Hepatic stellate cell (primary cell): ENCODE data around the gene TRPM3.

ENCODE experiments used
- DNase-seq: peaks from one replicate; pipeline ENCODE4 v3.0.0; 2011; ENCODE audit warnings: low spot score

Gene TRPM3

DNA sequence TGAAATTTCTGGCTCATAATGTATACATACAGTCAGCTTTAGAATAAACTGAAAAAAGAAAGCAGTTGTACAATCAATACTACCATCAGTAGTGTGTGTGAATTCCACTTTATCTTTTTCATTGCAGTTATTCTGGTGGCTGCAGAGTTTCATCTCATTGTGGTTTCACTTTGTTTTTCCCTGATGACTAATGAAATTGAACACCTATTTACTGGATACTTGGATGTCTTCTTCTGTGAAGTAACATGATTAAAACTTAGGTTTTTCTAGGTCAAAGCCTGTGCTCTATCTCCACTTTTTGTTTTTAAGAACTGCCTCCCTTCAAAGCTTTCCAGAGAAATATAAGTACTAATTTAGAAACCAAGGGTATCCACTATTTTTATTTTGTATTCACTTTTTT is 174.3 kb downstream of the TRPM3 start:
- no peak for DNase-seq

DNA sequence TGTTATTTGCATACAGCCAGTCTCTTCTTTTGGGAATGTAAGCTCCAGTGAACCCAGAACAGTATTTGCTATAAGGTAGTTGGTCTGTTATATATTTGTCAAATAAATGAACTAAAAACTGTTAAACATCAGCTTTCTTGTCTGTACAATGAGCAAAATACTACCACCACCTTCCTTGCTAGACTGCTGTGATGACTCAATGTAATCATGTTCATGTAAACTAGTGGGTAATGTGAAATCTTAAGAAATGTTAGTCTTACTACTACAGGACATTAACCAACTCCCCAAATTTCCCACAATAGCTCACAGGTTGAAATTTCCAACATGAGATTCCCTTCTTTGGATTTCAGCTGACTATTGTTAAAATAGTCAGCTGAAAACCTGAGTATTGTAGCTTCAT is 176.1 kb downstream of the TRPM3 start:
- no peak for DNase-seq

DNA sequence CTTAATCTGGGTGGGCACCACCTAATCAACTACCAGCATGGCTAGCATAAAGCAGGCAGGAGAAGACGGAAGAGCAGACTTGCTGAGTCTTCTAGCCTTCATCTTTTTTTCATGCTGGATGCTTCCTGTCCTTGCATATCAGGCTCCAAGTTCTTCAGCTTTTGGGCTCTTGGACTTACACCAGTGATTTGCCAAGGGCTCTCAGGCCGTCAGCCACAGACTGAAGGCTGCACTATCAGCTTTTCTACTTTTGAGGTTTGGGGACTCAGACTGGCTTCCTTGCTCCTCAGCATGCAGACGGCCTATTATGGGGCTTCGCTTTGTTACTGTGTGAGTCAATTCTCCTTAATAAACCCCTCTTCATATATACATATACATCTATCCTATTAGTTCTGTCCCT is 180.2 kb downstream of the TRPM3 start:
- no peak for DNase-seq

DNA sequence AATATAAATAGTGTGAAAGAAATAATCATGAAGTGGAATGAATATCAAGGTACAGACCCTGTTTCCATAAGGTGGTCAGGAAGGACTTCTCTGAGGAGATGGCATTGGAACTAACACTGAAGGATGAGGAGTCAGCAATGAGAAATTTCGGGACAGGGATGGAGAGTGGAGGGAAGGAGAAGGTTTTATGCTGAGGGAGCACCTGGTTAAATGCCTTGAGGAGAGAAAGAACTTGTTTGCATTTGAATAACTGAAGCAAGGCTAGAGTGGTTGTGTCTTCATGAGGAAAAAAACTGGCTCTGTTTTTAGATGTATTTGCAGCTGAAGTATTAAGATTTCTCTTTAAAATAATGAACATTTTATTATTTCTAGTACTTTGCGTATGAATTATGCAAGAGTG is 180.8 kb downstream of the TRPM3 start:
- DNase-seq = no peak

DNA sequence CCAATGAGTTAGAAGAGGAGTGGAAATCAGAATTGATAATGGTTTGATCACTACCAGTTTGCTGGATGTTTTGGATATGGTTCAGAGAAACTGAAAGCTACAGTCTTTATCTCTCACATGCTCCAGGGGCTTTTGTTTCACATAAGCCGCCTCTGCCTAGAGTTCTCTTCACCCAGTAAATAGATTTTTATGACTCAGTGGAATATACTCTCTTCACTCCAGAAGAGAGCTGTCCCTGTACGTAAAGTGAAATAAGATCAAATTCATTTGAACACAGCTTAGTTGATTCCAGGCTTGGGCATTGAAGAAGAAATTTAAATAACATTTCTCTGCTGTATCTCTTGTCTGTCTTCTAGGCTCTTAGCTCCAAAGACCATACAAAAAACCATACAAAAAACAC is 184.9 kb downstream of the TRPM3 start:
- DNase-seq = no peak

DNA sequence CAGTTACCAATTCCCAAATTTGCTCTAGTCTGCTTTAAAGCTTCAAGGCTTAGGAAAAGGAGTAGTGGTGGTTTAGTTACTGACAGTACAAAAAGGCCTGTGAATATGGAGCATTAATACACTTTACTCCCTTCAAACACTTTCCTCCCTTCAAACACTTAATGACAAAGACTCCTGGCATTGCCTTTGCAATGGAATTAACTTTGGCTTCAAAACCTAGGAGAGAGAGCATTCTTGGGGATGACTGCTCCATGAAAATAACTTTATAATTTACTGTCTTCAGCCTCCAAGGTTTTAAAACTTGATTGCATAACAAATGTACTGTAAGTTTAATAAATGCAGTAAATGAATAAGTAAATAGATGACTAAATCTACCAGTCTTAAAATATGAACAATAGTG is 185.6 kb downstream of the TRPM3 start:
- DNase-seq = no peak

DNA sequence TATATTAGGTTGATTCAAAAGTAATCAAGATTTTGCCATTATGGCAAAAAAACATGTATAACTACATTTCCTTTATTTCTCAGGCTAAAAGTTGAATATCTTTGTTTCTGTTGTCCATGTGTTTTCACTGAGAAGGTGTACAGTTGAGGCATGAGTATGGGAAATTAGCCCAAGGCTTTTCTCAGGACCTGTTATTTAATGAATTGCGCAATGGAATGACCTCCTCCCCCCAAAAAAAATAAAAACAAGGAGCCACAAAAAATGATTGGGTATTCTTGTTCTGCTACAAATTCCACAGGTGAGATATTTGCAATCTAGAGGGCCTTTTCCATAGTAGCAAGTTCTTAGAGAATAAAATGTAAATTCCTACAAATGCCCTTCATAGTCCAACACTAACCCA is 186.8 kb downstream of the TRPM3 start:
- DNase-seq = no peak

DNA sequence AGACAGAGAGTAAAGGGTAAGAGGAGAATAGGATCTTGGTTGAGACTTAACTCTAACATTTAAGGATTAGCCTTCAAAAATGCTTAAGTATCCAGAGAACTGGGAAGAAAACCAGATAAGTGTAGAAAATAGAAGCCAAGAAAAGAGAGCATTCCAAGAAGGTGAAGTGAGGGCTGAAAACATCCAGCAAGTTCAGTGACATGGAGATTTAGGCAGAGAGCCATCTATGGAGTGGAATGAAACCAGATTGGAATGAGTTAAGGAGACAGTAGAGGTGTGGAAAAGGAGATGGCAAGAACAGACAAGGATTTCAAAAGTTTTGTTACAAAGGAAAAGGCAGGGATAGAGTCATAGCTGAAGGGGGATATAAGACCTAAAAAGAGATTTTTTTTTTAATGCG is 188.1 kb downstream of the TRPM3 start:
- no peak for DNase-seq

DNA sequence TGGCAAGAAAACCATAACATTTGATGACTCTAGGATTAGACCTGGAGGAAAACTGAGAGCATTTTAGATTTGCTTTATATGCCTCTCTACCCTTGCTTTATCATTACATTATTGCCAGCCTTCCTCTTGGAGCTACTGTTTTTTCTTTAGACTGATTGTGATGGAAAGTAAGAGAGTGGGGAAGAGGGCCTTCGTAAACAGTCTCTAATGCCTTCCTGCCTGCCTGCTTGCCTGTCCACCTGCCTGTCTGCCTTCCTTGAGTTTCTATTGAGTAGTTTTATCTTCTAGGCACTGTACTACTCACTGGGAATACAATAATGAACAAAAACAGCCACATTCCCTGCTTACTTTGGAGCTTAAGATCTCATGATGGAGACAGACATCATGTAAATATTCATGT is 189.3 kb downstream of the TRPM3 start:
- no peak for DNase-seq

DNA sequence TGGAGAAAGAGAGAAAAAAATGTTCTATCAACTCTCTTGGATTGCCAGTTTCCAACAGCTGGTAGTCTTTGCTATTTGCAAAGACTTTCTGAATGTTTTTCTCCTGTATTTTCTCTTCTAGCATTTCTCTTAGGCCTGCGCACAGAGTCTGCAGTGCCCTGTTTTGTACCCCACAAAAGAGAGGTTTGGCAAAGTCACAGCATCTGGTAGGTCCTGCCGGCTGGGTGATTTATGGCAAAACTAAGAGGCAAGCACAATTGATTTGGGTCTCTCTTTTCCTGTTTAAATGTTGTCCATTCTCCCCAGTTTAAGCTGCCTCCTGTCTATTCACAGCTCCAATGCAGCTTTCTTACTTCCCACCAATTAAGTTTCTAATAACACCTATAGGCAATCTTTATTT is 193.9 kb downstream of the TRPM3 start:
- no peak for DNase-seq

DNA sequence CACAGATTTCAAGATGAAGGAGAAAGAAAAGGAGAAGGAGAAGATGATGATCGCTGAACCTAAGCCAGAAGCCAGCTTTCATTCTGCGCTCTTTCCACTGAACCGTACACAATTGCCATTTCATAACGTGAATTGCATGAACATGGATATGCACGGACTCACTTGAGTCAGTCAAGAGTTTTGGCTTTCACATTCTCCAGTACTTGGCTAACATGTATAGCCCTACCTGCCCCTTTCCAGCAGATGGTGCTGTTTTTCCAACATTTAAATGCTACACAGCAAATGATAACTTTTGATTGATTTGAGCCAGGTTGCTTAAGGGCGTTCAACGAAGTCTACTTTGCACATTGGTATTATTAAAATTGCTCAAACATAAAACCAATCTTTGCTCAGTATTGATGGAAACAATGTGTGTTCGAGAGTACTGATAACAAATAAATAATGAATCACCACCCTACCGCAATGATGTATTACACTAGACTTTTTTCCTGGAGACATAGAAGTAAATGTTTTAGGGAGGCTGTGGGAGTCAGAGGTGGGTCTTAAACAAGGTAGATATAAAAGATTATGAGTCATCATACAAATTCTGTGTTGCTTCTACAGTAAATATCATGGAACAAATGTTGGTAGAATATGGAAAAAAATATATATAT is 196.4 kb downstream of the TRPM3 start:
- peak; percentile 35 for DNase-seq

DNA sequence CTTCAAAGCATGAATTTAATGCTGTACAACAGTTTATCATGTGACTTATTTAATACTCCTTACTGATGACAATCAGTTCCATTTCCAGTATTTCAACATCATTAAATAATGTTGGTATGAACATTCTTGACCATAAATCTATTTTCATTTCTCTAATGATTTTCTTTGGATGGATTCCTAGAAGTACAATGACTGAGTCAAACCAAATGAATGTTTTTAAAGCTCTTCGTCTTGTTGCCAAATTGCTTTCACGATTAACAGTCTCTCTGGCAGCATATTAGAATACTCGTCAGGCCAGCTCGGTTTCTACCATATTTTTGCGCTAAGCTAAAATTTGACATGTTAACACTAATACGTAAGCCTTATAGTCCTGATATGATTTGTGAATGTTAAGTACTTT is 197.0 kb downstream of the TRPM3 start:
- peak; percentile 24 for DNase-seq

DNA sequence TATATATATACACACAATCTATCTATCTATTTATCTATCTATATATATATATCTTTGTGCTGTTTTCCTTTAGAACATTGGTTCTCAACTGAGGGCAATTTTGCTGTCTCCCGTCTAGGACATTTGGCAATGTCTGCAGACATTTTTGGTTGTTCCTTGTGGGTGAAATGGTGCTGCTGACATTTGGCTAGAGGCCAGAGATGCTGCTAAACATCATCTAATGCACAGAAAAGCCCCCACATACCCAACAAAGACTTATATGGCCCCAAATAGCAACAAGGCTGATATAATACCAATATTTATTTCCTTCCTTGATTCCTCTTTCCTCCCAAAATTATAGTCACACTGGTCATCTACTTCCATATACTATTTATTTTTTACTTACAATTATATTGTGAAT is 197.5 kb downstream of the TRPM3 start:
- DNase-seq = no peak

DNA sequence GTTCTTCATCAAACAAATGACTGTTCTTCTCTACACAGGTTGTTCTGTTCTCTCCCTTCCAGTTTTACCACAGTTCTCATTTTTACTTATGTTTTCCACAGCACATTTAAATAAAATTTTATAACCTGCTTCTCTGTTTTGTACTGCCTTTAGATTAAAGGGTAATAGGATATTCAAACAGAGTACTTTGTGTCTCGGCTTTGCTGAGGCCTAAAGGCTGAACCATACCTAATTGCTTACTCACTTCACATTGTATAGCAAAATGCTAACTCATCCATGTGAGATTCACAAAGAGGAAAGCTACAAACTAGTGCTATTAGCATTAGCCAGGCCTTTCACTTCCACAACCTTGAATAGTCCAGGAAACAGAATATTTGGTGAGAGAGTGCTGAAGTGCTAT is 200.3 kb downstream of the TRPM3 start:
- DNase-seq = no peak

DNA sequence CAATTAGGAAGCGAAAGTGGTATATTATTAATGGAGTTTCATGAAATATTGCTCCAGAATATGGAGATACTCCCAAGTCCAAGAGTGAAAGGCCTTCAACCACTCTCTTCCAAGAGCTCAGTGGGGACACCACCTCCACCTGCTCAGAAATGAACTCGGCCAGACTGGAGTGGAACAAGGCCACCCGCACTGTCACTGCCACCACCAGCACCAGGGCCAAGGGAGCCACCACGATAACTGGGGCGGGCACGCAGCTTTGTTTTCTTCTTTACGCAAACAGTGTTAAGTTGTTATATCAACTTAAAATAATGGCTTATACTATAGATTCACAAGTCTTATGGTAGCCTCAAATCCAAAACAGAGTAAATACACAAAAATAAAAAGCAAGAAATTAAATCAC is 204.1 kb downstream of the TRPM3 start:
- DNase-seq = no peak

DNA sequence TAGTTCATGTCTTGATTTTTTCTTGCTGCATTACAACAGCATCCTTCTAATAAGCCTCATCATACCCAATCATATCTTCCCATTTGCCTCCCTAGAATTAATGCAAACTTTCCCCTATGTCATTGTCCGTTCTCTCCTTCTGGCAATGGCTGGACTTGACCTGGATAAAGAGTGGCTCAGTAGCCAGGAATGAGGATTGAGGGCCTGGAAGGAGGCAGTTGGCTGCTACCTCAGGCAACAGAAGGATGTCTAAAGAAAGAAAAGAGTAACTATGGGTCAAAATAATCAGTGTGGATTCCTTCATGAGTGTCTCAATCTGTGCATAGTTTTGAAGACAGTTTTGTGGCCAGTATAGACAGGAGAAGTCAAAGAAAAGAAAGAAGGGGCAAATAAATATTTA is 209.6 kb downstream of the TRPM3 start:
- no peak for DNase-seq

DNA sequence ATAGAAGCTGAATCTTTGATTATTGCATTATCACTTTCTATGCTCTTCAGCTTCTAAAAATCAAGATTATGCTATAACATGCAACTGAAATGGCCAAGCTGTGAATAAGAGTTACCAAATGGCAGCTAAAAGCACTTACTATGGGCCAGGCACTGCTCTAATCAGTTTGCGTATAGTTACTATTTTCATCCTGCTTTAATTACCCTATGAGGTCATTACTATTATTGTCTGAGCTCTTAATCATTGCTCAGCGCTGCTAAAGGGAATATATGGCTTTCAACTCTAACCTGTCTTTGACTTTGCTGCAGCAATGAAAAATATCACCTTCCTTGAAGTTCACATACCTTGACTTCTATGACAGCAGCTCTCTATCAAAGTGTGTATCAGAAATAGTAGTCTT is 210.8 kb downstream of the TRPM3 start:
- no peak for DNase-seq

DNA sequence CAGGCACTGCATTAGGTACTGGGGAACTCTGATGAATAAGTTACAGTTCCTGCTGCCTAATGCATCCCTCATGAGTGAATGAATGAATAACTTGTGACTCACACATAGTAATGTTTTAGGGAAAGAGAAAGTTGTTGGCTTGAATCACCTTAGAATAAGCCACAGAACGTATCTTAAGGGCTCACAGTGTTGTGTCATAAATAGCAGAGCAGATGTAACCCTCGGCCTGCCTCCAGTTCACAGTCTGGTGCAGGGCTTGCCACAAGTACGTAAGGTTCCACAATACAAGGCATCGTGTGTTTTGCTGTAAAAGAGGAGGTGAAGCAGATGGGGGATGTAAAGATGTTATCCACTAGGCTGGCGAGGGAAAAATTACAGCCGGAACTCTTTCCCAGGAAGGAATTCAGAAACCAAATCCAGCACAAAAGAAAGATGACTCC is 218.7 kb downstream of the TRPM3 start:
- peak; percentile 42 for DNase-seq

DNA sequence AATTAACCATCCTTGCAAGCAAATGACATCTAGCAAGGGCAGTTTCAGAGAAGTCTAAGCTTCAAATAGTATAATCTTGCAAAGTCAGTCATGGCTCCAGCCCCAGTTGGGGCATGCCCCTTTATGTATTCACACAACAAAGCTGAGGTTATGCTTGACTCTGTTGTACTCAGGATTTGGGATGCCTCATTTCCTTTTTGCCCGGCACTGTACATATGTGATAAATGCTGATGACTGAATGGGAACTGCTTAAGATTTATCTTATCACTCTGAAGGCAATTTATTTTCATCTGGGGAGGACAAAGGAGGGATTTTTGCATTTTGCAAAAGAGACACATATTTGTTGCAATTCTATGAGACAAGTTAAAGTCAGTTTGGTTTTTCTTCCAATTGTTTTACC is 219.2 kb downstream of the TRPM3 start:
- no peak for DNase-seq

DNA sequence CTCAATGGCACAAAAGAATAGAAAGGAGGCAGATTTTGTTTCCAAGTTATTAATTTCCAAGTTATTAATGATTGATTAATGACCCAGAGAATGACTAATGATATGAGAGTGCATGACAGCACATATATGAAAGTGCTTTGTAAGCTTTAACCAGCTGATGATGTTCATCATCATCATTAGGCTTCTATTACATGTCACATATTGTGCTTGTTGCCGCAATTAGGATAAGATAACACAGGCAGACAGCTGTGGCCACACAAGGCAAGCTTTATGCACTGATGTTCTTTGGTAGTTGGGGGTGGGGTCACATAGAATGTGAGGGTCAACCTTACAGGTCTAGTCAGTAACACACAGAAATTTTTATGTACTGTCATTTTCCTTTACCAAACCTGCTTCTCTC is 219.7 kb downstream of the TRPM3 start:
- no peak for DNase-seq

DNA sequence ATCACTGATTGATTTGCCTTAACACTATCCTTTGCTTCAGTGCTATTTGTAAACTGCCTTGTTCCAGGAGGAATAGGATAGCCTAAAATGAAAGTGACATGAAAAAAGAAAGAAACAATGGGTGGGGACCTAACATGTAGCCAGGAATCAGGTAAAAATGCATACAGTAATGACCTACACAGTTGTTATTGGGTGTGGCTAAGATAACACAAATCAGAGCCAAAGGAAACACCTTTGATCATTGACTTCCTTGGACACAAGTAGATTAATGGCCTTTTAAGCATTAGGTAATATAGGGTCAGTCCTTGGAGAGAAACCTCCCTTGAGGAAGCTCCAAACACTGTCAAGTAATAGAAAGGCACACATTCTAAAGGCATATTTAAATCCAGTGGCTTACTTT is 220.4 kb downstream of the TRPM3 start:
- no peak for DNase-seq

DNA sequence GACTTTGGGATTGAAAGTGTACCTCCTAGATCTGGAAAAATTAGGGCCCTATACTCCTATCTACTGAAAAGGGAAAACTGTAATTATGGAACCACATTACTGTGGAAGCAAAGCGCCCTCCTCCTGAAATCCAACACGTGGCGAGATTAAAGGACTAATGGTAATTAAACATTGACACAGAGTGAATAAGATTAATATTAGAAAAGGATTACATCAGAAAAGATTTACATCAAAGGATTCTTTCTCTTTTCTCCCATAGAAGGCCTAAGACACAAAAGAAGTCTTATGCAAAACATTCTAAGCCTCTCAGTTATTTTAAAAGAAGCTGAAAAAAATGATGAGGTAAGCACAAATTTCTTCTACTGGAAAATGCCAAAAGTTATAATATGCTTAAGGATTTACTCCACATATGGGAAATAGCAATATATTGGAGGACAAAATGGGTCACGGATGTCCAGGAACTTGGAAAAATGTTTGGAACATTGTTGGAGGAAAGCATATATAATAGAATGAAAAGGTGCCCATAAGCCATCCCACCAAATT is 227.8 kb downstream of the TRPM3 start:
- no peak for DNase-seq

DNA sequence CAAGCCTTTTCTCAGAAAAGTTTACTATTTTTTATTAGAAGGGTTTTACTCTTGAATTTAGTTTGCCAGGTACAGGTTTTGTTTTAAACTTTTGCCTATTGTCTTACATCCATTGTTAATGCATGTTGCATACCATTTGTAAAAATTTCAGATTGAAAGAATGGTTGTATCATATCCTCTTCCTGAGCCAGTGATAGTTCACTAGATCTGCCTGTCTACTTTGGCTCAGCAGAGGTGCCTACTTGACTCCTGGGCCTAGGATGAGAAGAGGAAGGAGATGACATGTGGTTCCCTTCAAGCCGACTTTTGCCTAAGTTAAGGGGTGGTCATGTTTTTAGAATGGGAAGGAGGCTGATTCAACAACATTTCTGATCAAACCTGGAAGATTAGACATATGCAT is 232.9 kb downstream of the TRPM3 start:
- DNase-seq = no peak

DNA sequence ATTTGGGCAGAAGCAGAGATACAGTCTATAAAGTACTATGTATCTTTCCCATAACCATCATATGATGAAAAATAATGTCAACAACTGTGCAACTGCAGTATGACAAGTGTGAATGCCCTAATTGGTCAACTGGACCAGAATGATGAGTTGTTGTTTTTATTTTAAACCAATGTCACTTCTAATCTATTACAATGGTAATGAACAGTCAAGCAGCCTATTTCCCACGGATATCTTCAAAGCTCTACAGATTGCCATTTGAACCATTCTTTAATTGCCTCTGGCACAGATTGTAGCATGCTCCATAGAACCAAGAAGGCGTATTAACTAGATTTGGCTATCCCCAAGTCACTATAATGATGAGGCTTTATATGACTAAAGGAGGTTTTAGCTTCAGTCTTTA is 233.6 kb downstream of the TRPM3 start:
- DNase-seq = no peak
